Kidney (tissue), 14 donors: ENCODE measurements around the gene ARL8B. TPM values are rescaled to one million over a fixed set of nuclear protein-coding genes. Genes with fewer than 3 reads are reported as not detected.

ENCODE experiments used
- DNase-seq, 5 donors: peaks; one replicate each; pipeline ENCODE4 v3.0.0-alpha.2; 2013 to 2020
- FAIRE-seq: peaks from 2 replicates; lab custom pipeline; 2012; peaks lifted over from hg19 to GRCh38; lab: Jason Lieb, UNC
- H3K27ac ChIP-seq, 2 donors: one replicate each; pipeline ENCODE4 v1.7.0; 2013; ENCODE audit warnings: low read depth in 2 of 2, low read length in 2 of 2, inconsistent platforms in 1 of 2
- H3K27me3 ChIP-seq: one replicate; pipeline ENCODE4 v1.7.1; 2013; ENCODE audit warnings: low read length, inconsistent platforms; ENCODE audit not compliant: control insufficient read depth, insufficient read depth
- H3K36me3 ChIP-seq, 3 donors: one replicate each; pipeline versions ENCODE4 v1.7.0 to v1.7.1; 2013; ENCODE audit warnings: low read length in 3 of 3, control low read depth in 1 of 3, inconsistent platforms in 1 of 3; ENCODE audit not compliant: insufficient read depth in 3 of 3, control insufficient read depth in 2 of 3
- H3K4me1 ChIP-seq, 3 donors: one replicate each; pipeline versions ENCODE4 v1.7.0 to v1.7.1; 2013; ENCODE audit warnings: low read length in 3 of 3, inconsistent platforms in 1 of 3, low read depth in 1 of 3; ENCODE audit not compliant: control insufficient read depth in 2 of 3, insufficient read depth in 2 of 3
- H3K4me3 ChIP-seq, 3 donors: one replicate each; pipeline versions ENCODE4 v1.7.0 to v1.8.1; 2013; ENCODE audit warnings: low read length in 3 of 3, control low read depth in 1 of 3, inconsistent platforms in 1 of 3
- H3K9ac ChIP-seq, 3 donors: one replicate each; pipeline versions ENCODE4 v1.7.0 to v1.7.1; 2013; ENCODE audit warnings: low read length in 3 of 3, control low read depth in 1 of 3, inconsistent platforms in 1 of 3
- H3K9me3 ChIP-seq, 3 donors: one replicate each; pipeline versions ENCODE4 v1.7.0 to v1.7.1; 2013; ENCODE audit warnings: low read length in 3 of 3, control low read depth in 1 of 3, inconsistent platforms in 1 of 3; ENCODE audit not compliant: control insufficient read depth in 2 of 3, insufficient read depth in 1 of 3
- CTCF ChIP-seq: IDR thresholded peaks from 3 replicates; pipeline ENCODE4 v1.5.1; 2012; ENCODE audit warnings: mild to moderate bottlenecking, moderate library complexity, borderline replicate concordance; ENCODE audit not compliant: insufficient read depth; ENCODE audit errors: extremely low read depth
- intact Hi-C: fragments of 100-400 bp; cut with DNase I; formaldehyde crosslinking; loops from one replicate; pipeline ENCODE4 v1.11.1; 2022
- polyA plus RNA-seq: library from polyadenylated mRNA; stranded (reverse); fragments of 350-450 nt; fragmentation: Illumina TruSeq; extraction: RNeasy Lipid Tissue Mini Kit (QIAGEN cat#74804); gene quantifications from one replicate; pipeline ENCODE4 v1.2.3, GENCODE V29; 2014; ENCODE audit warnings: low read depth, low replicate concordance; ENCODE audit not compliant: insufficient read depth
- total RNA-seq: library from RNA; stranded (reverse); fragmentation: NEBNext Ultra II Directional; extraction: Animal tissue kit (Norgen Biotek cat#: 25700); gene quantifications from one replicate; pipeline ENCODE4 v1.2.1, GENCODE V29; 2021
- donor health status: control.
- donor health status: control.
- donor health status: control.
- donor health status: control.
- donor health status: control.
- donor health status: DM: yes; HTN: yes; CAD: no.
- donor health status: Normal renal cell carcinoma (clear cell type).

The ARL8B gene
- total and polyA plus RNA-seq, 2 donors from 2014 or later = 49.1 to 62.7 TPM

- Histone ChIP-seq H3K27ac (no peak overlapping the region), H3K27me3 (no peaks in the 10 kb centered on the region), H3K9me3 (no peaks in the 10 kb centered on the region), H3K36me3 (peaks cover 16 to 64% (median 63%) of the 10 kb centered on the region in 3 donors), H3K4me3 (no peak overlapping the region), H3K4me1 (peaks cover 0 to 11% (median 6%) of the 10 kb centered on the region in 3 donors), H3K9ac (no peak overlapping the region)
- no peak for FAIRE-seq
- TF ChIP-seq CTCF = no peak
- intact Hi-C loops = no loop called here
- no peak for DNase-seq
Measured at GRCh38 chr3:5212628-5213573, 90.8 kb downstream of the ARL8B start.

GRCh38 chr3:5213574-5213966, 91.5 kb downstream of the ARL8B start:
- Histone ChIP-seq H3K4me1 (peaks cover 0 to 11% (median 10%) of the 10 kb centered on the region in 3 donors), H3K9ac (no peak overlapping the region), H3K27me3 (no peaks in the 10 kb centered on the region), H3K4me3 (no peak overlapping the region), H3K36me3 (peaks cover 16 to 61% (median 56%) of the 10 kb centered on the region in 3 donors), H3K9me3 (no peaks in the 10 kb centered on the region), H3K27ac (no peak overlapping the region)
- TF ChIP-seq CTCF = no peak
- intact Hi-C loops = no loop called here
- DNase-seq = no peak
- no peak for FAIRE-seq

- no peak for TF ChIP-seq CTCF
- peaks cover 0 to 11% (median 10%) of the 10 kb centered on the region in 3 donors for H3K4me1 ChIP-seq
- H3K4me3 ChIP-seq = no peak overlapping the region
- DNase-seq (no peak), FAIRE-seq (no peak)
- H3K36me3 ChIP-seq = peaks cover 16 to 55% (median 51%) of the 10 kb centered on the region in 3 donors
- no peak overlapping the region for H3K9ac ChIP-seq
- H3K27me3 ChIP-seq = no peaks in the 10 kb centered on the region
- no peak overlapping the region for H3K27ac ChIP-seq
- intact Hi-C loops = no loop called here
- no peaks in the 10 kb centered on the region for H3K9me3 ChIP-seq
Measured at GRCh38 chr3:5214352-5214751, 92.3 kb downstream of the ARL8B start.
